Astrocyte (in vitro differentiated cells and primary cell): ENCODE results near the gene IGFBP7.

Source experiments
- EZH2 ChIP-seq: IDR thresholded peaks from 2 replicates; pipeline ENCODE4 v1.6.1; 2012; ENCODE audit warnings: mild to moderate bottlenecking, low read length, inconsistent platforms; ENCODE audit not compliant: insufficient read depth
- TF ChIP-seq, protein P1 (sequence below): IDR thresholded peaks from 2 replicates; pipeline ENCODE4 v1.5.1; 2011; ENCODE audit warnings: low read depth, mild to moderate bottlenecking, inconsistent platforms, low read length, moderate library complexity; ENCODE audit not compliant: insufficient read depth

DNA sequence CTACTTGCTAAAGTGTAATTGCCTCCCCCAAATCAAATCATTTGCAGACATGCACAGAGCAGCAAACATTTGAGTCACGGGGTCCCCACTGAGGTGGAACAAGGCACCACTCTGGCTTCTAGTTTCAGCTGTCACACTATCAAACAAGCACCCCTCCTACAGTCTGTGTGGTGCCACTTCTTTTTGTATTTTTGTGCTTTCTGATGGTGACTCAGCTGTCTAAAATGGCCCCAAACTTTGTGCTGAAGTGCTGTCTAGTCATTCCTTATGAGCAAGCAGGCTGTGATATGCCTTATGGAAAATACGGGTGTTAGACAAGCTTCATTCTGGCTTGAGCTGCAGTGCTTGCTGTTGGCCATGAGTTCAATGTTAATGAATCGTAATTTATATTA is 15.4 kb downstream of the IGFBP7 start:
- TF ChIP-seq, protein P1, sequence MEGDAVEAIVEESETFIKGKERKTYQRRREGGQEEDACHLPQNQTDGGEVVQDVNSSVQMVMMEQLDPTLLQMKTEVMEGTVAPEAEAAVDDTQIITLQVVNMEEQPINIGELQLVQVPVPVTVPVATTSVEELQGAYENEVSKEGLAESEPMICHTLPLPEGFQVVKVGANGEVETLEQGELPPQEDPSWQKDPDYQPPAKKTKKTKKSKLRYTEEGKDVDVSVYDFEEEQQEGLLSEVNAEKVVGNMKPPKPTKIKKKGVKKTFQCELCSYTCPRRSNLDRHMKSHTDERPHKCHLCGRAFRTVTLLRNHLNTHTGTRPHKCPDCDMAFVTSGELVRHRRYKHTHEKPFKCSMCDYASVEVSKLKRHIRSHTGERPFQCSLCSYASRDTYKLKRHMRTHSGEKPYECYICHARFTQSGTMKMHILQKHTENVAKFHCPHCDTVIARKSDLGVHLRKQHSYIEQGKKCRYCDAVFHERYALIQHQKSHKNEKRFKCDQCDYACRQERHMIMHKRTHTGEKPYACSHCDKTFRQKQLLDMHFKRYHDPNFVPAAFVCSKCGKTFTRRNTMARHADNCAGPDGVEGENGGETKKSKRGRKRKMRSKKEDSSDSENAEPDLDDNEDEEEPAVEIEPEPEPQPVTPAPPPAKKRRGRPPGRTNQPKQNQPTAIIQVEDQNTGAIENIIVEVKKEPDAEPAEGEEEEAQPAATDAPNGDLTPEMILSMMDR: peak; percentile 7
- no peak for TF ChIP-seq EZH2
